ENCODE measurements around the gene GPC5.

- no peak for TF ChIP-seq ESRRA (IDR thresholded peaks at IDR 0.05; ENCODE audit: borderline replicate concordance, low read length)
- no peak for TF ChIP-seq CTCF (IDR thresholded peaks at IDR 0.05)
- no peak for TF ChIP-seq EHMT2 (IDR thresholded peaks at IDR 0.05; ENCODE audit: low read depth)
- no peak for TF ChIP-seq EP300 (IDR thresholded peaks at IDR 0.05)
Observed at GRCh38 chr13:91513790-91514189, 115.4 kb downstream of the GPC5 start.

Measured in A549 (cell line).